Mesodermal cell (in vitro differentiated cells): ENCODE measurements around the gene POGZ.

Experiments used
- H3K27ac ChIP-seq: 2 replicates; pipeline ENCODE4 v1.7.0; 2013; ENCODE audit warnings: mild to moderate bottlenecking, low read depth, low read length, moderate library complexity; ENCODE audit not compliant: severe bottlenecking
- H3K36me3 ChIP-seq: 2 replicates; pipeline ENCODE4 v1.7.1; 2013; ENCODE audit warnings: mild to moderate bottlenecking, low read length, moderate library complexity; ENCODE audit not compliant: control insufficient read depth, insufficient read depth
- H3K4me1 ChIP-seq: one replicate; pipeline ENCODE4 v1.7.1; 2013; ENCODE audit warnings: mild to moderate bottlenecking, low read length; ENCODE audit not compliant: insufficient read depth, control insufficient read depth, poor library complexity, severe bottlenecking
- H3K4me3 ChIP-seq: 2 replicates; pipeline ENCODE4 v1.7.0; 2013; ENCODE audit warnings: low read length, control low read depth, mild to moderate bottlenecking; ENCODE audit not compliant: insufficient read depth, poor library complexity, severe bottlenecking; ENCODE audit errors: extremely low read depth
- H3K9me3 ChIP-seq: 2 replicates; pipeline ENCODE4 v1.7.1; 2013; ENCODE audit warnings: mild to moderate bottlenecking, low read length, moderate library complexity; ENCODE audit not compliant: control insufficient read depth
- WGBS, 2 experiments: methylation state at CpG; one replicate each; pipeline ENCODE4 v1.1.5; 2013; ENCODE audit warnings: missing lambda C conversion rate in 2 of 2; ENCODE audit not compliant: insufficient coverage in 2 of 2; 5-methylcytosine and 5-hydroxymethylcytosine counted together

Gene POGZ

GRCh38 chr1:151372058-151372934, 87.0 kb downstream of the POGZ start, which contains the start of gene SELENBP1:
Gene SELENBP1, minus strand, starts transcription at chr1:151372705. Its CDS starts 64 bp downstream, at chr1:151372641.
- 27 to 36% methylated on average over 6 to 8 of the region's 11 CpGs for WGBS, 2 experiments
- H3K9me3 ChIP-seq = no peaks in the 10 kb centered on the region
- H3K4me1 ChIP-seq = peaks cover 18% of the 10 kb centered on the region
- peaks cover 3% of the 10 kb centered on the region for H3K36me3 ChIP-seq
- H3K27ac ChIP-seq = peak within 1 kb of the TSS; percentile 57
- peak within 1 kb of the TSS; percentile 43 for H3K4me3 ChIP-seq

GRCh38 chr1:151371370-151372057, 87.8 kb downstream of the POGZ start:
- Histone ChIP-seq H3K27ac (no peak overlapping the region), H3K36me3 (peaks cover 3% of the 10 kb centered on the region), H3K4me3 (peak overlapping the region; percentile 43), H3K9me3 (no peaks in the 10 kb centered on the region), H3K4me1 (peaks cover 18% of the 10 kb centered on the region)
- 89 to 100% methylated on average over 3 to 6 of the region's 9 CpGs for WGBS, 2 experiments

- no peaks in the 10 kb centered on the region for H3K9me3 ChIP-seq
- peaks cover 8% of the 10 kb centered on the region for H3K36me3 ChIP-seq
- peaks cover 18% of the 10 kb centered on the region for H3K4me1 ChIP-seq
- WGBS, 2 experiments = 87 to 95% methylated on average over 3 to 4 of the region's 6 CpGs
- H3K27ac ChIP-seq = no peak overlapping the region
- H3K4me3 ChIP-seq = no peak overlapping the region
Observed at GRCh38 chr1:151370211-151370911, 88.9 kb downstream of the POGZ start.

- WGBS, 2 experiments = 89 to 96% methylated on average over 8 to 13 of the region's 15 CpGs
- no peaks in the 10 kb centered on the region for H3K9me3 ChIP-seq
- peaks cover 18% of the 10 kb centered on the region for H3K4me1 ChIP-seq
- peaks cover 15% of the 10 kb centered on the region for H3K36me3 ChIP-seq
- H3K4me3 ChIP-seq = no peak overlapping the region
- H3K27ac ChIP-seq = no peak overlapping the region
Observed at GRCh38 chr1:151369621-151370048, 89.7 kb downstream of the POGZ start.

- peaks cover 18% of the 10 kb centered on the region for H3K4me1 ChIP-seq
- H3K4me3 ChIP-seq = no peak overlapping the region
- no peak overlapping the region for H3K27ac ChIP-seq
- 94 to 95% methylated on average over 3 to 7 of the region's 7 CpGs for WGBS, 2 experiments
- H3K36me3 ChIP-seq = peaks cover 18% of the 10 kb centered on the region
- no peaks in the 10 kb centered on the region for H3K9me3 ChIP-seq
Observed at GRCh38 chr1:151369302-151369610, 90.0 kb downstream of the POGZ start.

- H3K4me1 ChIP-seq = peaks cover 18% of the 10 kb centered on the region
- H3K9me3 ChIP-seq = no peaks in the 10 kb centered on the region
- H3K4me3 ChIP-seq = no peak overlapping the region
- WGBS, 2 experiments = 92 to 94% methylated on average over 16 to 20 of the region's 20 CpGs
- H3K36me3 ChIP-seq = peaks cover 23% of the 10 kb centered on the region
- no peak overlapping the region for H3K27ac ChIP-seq
Observed at GRCh38 chr1:151368393-151369301, 90.6 kb downstream of the POGZ start.

- H3K36me3 ChIP-seq = peaks cover 23% of the 10 kb centered on the region
- H3K27ac ChIP-seq = no peak overlapping the region
- H3K9me3 ChIP-seq = no peaks in the 10 kb centered on the region
- 95 to 100% methylated on average over 4 of the region's 8 CpGs for WGBS, 2 experiments
- H3K4me1 ChIP-seq = peaks cover 18% of the 10 kb centered on the region
- no peak overlapping the region for H3K4me3 ChIP-seq
Observed at GRCh38 chr1:151367658-151368392, 91.5 kb downstream of the POGZ start.

GRCh38 chr1:151364996-151365395, 94.3 kb downstream of the POGZ start:
- Histone ChIP-seq H3K9me3 (peaks cover 12% of the 10 kb centered on the region), H3K4me1 (peaks cover 1% of the 10 kb centered on the region), H3K27ac (no peak overlapping the region), H3K36me3 (peaks cover 23% of the 10 kb centered on the region), H3K4me3 (no peak overlapping the region)
- WGBS, 2 experiments = 78 to 90% methylated on average over 1 to 3 of the region's 4 CpGs

GRCh38 chr1:151362308-151363155, 96.8 kb downstream of the POGZ start:
- Histone ChIP-seq H3K4me1 (no peaks in the 10 kb centered on the region), H3K4me3 (no peak overlapping the region), H3K36me3 (peaks cover 20% of the 10 kb centered on the region), H3K27ac (no peak overlapping the region), H3K9me3 (peaks cover 12% of the 10 kb centered on the region)
- 94 to 100% methylated on average over 1 to 2 of the region's 3 CpGs for WGBS, 2 experiments
